NCI-H345 (cell line): ENCODE results near the gene LHFPL6.
A peak's percentile ranks its signal among the peaks of the same experiment; 100 is the strongest.

Experiments
- DNase-seq: peaks from one replicate; lab custom pipeline; 2025; lab: John Stamatoyannopoulos, UW

The LHFPL6 gene

DNA sequence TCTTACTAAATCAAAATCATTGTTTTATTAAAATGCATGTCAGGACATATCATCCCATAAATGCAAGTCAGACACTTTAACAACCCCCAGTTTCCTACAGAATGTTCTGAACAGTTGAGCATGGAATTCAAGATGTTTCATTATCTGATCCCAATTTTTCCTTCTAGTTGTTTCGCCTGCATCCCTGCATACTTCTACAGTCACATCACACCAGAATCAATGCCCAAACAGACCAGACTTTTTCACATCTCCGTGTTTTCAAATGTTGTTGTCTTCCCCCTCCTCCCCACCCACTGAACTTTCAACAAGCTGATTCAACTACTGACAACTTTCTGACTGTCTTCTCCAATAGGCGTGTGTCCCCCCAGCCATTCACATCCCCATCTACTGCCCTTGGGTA is 48.6 kb downstream of the LHFPL6 start:
- DNase-seq: no peak

DNA sequence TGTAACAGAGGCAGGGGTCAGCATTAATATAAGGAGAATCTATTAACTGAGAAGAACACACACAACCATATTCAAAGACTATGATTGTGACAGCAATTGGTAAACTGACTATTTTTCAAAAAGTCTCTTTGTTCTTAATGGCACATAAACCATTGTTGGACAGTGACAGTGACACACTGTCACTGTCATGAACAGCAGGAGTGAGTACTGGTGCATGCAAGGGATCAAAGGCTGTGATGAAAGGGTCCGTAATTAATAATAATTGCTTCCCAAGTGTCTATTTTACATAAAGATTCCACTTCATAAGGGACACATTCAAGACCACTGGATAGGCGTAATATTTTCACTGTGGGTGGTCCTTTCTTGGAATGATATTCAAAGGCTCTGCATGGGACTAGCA is 50.7 kb downstream of the LHFPL6 start:
- DNase-seq: no peak

DNA sequence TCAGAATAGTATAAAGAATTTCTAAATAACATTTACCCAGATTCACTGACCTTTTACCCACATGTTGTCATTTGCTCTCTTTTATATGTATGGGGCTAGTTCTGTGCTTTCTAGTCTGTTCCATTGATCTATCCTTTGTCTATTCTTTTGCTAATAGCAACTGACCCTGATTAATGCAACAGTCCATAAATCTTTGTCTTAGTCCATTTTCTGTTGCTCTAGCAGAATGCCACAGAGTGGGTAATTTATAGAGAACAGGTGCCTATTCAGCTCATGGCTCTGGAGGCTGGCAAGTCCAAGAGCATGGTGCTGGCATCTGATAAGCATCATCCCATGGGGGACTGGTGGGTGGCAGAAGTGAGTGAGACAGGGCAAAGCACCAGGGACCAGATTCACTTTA is 52.1 kb downstream of the LHFPL6 start:
- DNase-seq: no peak

DNA sequence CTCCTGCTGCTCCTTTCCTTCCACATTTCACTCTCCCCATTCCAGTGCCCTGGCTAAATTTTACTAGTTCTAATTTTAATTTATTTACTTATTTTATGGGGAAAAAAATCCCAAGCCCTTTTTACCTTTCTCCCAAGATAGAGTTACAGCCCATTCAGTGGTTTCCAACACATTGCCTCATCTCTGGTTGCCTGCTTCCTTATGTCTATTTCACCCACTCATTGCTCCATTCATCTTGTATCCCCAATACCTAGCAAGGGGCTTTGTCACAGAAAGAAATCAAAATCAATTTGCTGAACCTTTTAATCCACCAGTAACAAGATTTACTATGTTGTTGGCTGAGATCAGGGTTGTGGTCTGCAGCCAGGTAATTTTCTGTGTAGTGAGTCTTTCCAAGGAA is 55.9 kb downstream of the LHFPL6 start:
- no peak for DNase-seq

DNA sequence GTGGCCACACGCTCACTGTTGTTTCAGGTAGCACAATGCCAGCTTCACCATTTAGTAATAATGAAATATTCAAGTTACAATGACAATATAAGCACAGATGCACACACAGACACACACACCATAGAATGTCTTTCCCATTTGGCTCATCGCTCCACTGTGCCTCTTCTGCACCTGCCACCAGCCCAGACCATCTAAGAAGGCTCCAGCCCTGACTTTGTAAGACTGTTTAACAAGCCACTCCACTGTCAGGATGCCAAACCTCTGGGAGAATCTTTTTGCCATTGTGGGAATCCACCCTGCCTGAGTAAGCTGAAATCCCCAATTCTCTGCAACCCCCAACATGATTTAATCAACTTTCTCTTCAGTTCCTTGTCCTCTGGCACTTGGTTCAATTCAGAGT is 60.6 kb downstream of the LHFPL6 start:
- no peak for DNase-seq

DNA sequence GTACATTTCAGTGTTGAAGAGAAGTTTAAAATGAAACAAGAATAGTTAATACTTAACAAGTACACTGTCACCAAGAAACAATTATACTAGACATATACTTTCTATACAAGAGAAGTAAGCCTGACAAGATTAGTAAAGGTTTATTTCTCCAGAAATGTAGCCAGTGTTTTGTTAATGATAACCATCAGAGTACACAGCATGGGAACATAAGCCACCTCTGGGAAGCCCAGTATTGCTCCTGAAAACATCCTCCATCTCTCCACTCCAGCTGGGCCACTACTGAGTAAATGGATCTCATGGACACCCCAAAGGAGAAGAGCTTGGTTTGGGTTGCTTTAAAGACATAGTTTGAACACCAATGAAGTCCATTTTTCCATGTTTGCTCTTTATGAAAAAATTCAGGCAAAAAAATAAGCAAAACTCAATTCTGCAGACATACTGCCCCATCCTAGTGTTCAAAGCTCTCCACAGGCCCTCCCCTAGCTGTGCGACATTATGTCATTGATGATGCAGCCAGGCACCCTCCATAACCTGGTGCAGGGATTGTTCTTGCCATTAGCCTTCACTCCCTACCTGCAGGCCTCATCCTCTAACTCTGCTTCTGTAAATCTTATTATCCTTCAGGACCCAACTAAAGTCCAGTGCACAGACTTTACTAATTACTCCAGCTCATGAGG is 61.9 kb downstream of the LHFPL6 start:
- no peak for DNase-seq

DNA sequence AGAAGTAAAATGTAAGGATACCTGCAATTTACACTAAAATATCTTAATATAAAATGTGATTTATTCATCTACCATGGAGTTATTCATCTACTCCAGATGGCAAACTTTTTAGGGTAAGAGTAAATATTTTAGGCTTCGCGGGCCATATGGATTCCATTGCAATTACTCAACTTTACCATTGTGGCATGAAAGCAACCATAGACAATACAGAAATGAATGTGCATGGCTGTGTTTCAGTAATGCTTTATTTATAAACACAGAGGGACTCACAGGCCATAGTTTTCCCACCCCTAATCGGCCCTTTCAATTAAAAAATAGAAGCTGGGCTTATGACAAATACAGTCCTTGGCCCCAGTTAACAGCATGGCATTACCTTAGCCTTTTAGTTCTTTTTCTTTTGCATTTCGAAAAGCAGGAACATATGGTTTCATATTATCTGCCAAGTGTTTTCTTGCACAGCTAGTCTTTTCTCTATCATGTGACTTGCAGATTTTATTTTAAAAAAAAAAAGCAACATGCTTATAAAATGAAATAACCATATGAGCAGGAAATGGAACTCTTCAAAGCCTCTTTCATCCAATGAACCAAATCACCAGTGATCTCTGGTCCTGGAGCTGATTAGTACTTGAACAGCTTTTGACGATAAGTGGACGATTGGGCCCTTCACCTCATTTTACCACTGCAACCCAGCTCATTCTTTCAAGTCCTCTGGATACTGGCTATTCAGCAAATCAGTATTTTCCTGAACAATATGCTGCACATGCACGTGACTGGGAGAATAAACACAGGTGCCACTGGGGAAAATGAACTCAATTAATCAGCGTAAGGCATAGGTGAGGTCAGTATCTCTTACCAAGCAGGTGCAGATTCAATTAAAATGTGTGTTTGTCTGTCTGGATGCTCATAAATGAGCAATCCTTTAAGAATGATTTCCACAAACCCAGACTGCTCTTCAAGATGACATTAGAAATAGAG is 63.9 kb downstream of the LHFPL6 start:
- peak; percentile 83 for DNase-seq

DNA sequence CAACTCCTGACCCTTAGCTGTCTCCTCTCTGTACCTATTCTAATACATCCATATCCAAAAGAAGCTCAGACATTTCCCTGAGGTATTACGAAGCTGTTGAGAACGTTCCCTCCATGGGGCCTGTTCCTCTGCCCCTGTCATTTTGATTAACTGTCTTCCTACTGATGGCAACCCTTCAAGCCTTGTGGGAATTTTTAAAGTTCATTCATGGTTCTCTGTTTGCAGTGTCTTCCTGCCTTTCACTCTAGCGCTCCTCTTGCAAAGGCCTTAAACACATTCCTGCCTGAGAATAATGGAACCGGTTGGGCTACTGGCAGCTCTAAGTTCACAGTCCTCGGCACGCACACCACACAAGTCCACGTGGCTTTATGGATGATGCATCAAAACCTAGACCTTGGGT is 66.1 kb downstream of the LHFPL6 start:
- DNase-seq: peak; percentile 33

DNA sequence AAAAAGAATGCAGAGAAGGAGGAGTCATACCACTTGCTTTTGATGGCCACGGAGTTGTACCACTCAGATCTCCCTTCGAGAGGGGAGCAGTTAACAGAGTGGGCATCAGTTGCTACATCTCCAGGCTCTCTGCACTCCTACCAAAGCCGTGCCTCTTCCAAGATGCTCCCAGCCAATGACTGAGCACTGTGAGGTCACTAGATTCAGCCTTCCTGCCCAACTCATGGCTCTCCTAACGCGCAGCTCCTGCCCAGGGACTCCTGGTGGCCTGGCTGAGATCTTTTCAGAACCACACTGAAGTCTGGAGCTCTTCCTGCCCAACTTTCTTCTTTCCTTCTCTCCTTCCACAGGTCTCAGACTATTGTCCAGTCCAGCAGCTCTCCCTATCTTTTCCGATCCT is 66.7 kb downstream of the LHFPL6 start:
- DNase-seq: no peak

DNA sequence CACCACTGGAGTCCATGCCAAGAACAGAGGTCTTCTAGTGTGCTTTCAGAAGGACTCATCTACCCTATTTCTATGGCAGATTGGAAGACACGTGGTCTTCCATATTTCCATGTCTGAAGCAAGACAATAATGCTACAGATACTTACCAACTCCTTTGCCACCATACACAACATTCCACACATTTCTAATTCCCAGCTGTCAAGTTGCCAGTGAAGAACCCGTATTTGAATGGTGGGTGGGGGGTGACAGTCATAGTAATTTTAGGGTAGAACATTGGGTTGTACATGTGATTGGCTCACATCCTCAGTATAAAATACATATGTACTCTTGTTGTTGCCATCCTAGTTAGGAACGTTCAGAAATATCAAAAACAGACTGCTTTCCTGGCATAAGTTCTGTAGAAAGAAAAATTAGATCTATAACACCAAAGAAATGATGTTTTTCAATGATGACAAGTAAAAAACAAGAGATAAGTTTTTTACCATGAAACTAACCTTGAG is 69.3 kb downstream of the LHFPL6 start:
- no peak for DNase-seq

DNA sequence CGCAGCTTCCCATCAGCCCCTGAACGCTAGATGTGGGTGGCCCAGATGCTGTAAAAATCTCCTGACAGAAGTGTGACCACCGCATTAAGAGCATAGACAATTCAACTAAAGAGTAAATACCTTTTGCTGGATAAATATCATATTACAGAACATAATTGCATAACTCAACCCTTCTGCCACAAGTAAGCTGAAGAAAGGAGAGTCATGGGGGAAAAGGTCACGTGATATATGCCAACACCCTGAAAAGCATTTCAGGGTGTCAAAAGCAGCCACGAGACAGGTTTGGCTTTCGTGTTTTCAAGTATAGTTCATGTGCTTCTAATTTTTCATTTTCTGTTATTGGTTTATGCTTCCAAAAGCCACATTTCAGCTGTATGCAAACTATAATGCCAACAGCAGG is 71.3 kb downstream of the LHFPL6 start:
- no peak for DNase-seq

DNA sequence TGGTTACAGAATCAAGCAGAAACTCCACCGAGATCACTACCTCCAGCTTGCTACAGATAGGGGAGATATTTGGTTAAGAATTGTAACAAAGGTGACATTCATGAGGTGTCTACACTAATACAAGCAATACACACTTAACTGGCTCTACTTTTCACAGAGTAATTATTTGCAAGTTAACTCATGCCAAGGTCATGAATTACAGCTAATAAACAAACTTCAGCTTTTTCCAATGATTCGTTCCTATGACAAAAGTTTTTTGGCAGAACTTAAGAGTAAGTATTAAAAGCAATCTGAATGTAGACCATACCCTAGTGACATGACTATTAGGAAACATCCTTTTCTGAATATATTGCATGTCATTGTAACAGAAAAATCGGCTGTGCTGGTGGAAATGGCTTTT is 72.1 kb downstream of the LHFPL6 start:
- no peak for DNase-seq

DNA sequence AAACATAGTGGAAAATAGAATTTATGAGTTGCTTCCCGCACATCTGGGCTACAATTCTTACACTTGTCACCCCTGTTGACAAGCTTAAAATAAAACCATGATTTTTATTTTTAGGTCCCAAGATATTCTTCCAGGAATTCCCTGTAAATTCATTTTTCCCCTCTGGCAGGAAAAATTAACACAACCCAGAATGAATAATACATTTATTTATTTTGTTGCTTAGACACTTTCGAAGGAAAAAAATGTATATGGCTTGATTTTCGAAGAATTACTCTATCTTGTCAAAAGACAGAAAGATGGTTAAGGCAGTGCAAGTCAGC is 74.4 kb downstream of the LHFPL6 start:
- DNase-seq: no peak

DNA sequence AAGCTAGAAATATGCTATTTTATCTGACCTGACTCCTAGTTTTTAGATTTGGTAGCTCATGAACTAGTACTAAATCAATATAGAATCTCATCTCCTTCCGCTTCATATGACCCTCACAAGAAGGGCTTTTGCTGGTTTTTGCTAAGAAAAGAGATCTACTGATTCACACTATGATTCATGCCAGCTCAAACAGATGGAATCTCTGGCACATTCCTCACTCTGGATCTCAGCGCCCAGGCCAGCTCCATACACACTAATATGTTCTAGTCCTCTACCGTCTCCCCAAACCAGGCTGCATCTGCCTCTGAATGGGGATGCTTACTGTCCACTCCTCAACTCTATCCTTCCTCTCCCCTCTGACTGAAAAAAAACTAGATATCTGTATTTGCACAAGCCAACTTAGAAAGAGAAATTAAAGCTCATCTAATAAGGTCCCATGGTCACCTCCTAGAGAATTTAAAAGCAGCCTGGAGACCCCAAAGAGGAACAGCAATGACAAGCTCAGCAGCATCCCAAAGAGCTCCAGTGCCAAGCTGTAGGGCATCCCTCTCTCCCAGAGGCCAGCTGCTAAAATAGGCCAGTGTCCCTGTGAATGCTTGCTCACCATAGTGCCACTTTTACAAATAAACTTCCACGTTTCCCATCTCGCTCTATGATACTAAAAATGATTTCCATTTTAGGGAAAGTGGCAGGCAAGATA is 74.9 kb downstream of the LHFPL6 start:
- no peak for DNase-seq

DNA sequence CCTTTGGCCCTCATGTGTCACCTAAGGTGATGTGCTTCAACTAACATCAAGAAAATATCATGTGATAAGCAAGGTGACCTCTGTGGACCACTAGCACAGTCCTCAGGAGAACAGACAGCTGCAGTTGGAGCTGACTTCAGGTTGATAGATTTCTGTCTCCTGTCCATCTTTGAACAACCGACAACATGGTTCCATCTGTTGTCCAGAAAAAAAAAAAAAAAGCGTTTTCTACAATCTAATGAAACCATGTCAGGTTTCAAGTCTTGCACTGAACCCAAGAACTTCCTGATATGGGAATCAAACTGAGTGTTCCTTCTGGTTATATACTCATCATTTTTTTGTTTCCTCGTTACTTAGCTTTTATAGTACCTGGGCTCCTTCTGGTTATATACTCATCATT is 75.7 kb downstream of the LHFPL6 start:
- DNase-seq: no peak

DNA sequence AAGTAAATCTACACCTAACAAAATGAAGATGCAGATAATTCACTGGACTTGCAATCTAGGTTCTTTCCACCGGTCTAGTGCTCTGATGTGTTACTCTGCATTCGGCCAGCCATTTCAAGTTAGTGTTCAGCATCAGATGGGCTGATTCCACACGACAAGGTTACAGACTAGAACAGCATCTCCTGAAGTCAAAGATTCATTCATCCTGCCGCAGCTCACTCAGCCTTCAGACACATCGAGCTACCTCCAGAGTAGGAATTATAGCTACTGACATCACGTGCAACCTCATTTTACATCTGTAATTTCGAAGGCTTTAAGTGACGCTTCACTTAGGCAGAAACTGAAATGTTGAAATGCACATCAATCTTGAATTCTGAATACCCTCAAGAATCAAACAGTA is 76.5 kb downstream of the LHFPL6 start:
- no peak for DNase-seq

DNA sequence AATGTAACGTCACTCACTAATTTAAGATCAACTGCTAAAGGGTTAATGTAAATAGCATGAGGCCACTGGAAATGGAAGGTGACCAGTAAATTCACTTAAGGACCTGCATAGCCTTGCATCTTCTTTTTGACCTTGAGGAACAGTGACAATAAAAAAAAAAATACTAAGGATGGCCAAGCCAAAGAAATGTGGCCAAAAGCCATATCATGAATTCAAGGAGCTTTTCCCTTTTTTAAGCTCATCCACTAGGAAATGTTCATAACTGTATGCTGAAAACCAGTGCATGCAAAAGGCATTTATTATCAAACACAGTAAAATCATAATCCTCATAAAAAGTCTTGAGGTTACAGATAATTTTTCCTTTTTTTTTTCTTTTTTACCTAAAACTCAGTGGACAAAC is 77.5 kb downstream of the LHFPL6 start:
- DNase-seq: no peak

DNA sequence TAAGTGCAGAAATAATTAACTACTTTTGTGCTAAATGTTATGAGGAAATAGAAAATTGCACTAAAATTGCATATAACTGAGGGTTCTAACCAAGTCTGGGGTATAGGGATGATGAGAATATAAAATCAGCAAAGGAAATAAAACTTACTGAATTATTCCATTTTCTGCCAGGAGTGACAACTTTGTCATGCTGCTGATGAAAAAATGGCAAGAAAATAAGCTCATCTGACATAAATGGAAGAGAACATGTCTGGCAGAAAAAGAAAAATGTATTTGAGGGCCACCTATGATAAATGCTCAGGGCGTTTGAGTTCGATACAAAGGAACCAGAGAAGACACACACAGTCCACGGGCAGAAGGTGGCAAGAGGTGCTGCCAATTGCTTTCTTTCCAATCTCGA is 78.2 kb downstream of the LHFPL6 start:
- DNase-seq: no peak

DNA sequence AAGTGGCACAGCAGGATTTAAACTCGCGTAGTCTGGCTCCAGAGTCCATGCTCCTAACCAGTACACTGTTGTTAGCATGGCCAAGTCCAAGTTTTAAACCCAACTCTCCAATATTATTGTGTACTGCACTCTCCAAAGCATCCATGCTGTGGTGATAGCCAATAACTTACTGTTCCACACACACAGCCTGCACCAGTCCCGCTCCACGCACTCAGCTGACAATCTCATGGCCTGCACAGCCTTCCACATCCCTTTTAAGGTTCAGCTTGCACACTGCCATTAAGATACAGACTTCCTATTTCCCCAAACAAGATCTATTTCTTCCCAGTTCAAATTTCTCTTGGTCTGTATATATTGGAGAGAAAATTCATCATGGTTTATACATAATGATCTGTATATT is 80.7 kb downstream of the LHFPL6 start:
- DNase-seq: no peak

DNA sequence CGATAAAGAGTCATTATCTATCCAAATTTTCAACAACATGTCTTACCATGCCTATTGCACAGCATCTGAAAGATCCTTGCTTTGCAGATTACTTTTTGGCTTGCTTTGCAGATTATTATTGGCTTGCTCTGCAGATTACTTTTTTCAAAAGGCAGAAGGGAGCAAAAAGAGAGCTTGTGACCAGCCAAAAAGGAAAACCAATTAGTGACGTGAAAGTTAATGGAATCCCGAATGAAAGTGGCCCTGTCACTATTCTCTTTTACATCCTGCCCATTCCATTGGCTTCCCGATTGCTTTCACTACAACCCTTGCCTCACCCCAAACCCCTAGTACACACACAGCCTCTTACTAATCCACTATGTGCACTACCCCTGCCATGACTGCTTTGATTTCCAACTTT is 81.3 kb downstream of the LHFPL6 start:
- no peak for DNase-seq

DNA sequence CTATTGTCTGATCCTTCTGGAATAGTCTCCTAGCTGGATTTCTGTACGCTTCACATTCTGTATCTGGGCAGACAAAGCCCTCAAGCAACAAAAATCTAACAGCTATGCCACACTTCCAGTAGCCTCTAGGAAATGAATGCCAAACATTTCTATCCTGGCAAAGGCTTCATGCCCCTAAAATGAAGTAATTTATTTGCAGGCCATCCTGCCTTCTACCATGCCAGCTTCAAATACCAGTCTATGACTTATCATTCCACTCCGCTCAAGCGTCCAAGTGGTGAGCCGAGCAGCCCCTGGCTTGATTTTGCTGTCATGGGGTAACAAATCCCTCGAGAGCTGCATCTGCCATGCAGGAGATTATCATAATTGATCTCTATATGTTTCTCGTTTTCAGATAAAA is 86.9 kb downstream of the LHFPL6 start:
- DNase-seq: peak; percentile 40

DNA sequence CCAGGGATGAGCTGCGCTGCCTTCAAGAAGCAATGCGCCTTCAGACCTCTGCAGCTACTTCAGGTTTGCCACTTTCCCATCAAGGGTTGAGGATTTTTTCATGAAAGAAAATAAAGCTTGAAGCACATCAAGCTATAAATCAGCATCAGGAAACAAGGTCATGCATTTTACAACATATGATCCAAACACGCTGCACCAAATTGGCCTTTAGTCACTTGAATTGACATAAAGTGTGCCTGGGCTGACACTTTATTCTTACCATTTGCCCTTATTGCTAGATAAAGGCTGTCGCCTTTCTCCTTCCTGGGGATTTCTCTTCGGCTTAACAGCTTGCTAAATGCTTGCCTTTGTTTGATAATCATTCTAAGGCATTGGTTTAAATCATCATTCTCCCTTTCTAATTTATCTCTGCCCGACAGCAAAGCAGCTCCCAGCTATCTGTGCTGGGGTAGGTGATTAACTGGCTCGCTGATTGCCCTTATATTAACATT is 87.7 kb downstream of the LHFPL6 start:
- DNase-seq: no peak

DNA sequence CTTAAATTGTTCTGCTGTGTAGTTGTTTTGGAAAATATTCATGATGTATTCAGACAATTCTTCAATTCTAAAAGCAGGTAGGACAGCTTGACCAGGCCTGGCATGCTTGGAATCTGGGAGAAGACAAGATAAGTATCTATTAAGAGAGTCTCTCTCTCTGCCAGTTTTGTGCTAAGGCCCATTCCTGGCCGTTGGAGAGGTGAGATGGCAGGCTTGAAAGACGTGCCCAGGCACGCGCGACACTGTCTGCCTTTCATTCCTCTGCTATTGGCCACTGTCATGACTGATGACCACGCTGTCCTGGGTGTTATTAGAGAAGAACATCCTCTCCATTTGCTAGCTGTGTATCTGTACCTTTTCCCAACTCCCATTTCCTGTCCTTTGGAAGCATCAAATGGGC is 90.3 kb downstream of the LHFPL6 start:
- no peak for DNase-seq
